Effector memory CD4-positive, alpha-beta T cell (primary cell): ENCODE results near the gene ERH.
"Not testable (repeated sequence)": the region's sequence is repeated elsewhere in the genome, so short reads cannot be mapped to it uniquely, and the experiment has no call there.

Source experiments
- DNase-seq, 3 donors: peaks; one replicate each; pipeline ENCODE4 v3.0.0-alpha.2; 2020
- H3K27ac ChIP-seq: 2 replicates; pipeline ENCODE4 v1.7.0; 2013; ENCODE audit warnings: mild to moderate bottlenecking, low read length, moderate library complexity; ENCODE audit not compliant: insufficient read depth, poor library complexity, severe bottlenecking
- H3K27me3 ChIP-seq: replicated peaks from 2 replicates; pipeline ENCODE4 v1.7.0; 2013; ENCODE audit warnings: mild to moderate bottlenecking, low read length; ENCODE audit not compliant: insufficient read depth, control insufficient read depth, poor library complexity, severe bottlenecking
- H3K36me3 ChIP-seq: 2 replicates; pipeline ENCODE4 v1.7.0; 2013; ENCODE audit warnings: mild to moderate bottlenecking, low read length, moderate library complexity; ENCODE audit not compliant: control insufficient read depth, insufficient read depth
- H3K4me1 ChIP-seq: 2 replicates; pipeline ENCODE4 v1.7.0; 2013; ENCODE audit warnings: low read length, mild to moderate bottlenecking; ENCODE audit not compliant: control insufficient read depth, insufficient read depth, poor library complexity, severe bottlenecking
- H3K4me3 ChIP-seq: 2 replicates; pipeline ENCODE4 v1.7.0; 2013; ENCODE audit warnings: low read length, low read depth, mild to moderate bottlenecking; ENCODE audit not compliant: insufficient read depth, poor library complexity, severe bottlenecking
- H3K9me3 ChIP-seq: 2 replicates; pipeline ENCODE4 v1.7.0; 2013; ENCODE audit warnings: mild to moderate bottlenecking, low read length, moderate library complexity; ENCODE audit not compliant: control insufficient read depth

ERH gene

GRCh38 chr14:69399750-69400149, 1.7 kb upstream of the ERH start:
- H3K27me3 ChIP-seq: no peaks in the 10 kb centered on the region
- peaks cover 10% of the 10 kb centered on the region for H3K36me3 ChIP-seq
- peak overlapping the region; percentile 75 for H3K4me3 ChIP-seq
- no peaks in the 10 kb centered on the region for H3K9me3 ChIP-seq
- H3K4me1 ChIP-seq: peaks cover 19% of the 10 kb centered on the region
- DNase-seq: no peak
- H3K27ac ChIP-seq: no peak overlapping the region

GRCh38 chr14:69398818-69399210, 715 bp upstream of the ERH start:
- H3K27ac ChIP-seq: peak overlapping the region; percentile 86
- no peaks in the 10 kb centered on the region for H3K9me3 ChIP-seq
- peak overlapping the region; percentile 75 for H3K4me3 ChIP-seq
- DNase-seq: no peak
- no peaks in the 10 kb centered on the region for H3K27me3 ChIP-seq
- peaks cover 19% of the 10 kb centered on the region for H3K4me1 ChIP-seq
- H3K36me3 ChIP-seq: peaks cover 14% of the 10 kb centered on the region

- Histone ChIP-seq H3K4me3 (no peak overlapping the region), H3K27ac (no peak overlapping the region), H3K4me1 (peaks cover 23% of the 10 kb centered on the region), H3K9me3 (no peaks in the 10 kb centered on the region), H3K27me3 (no peaks in the 10 kb centered on the region), H3K36me3 (peaks cover 30% of the 10 kb centered on the region)
- no peak for DNase-seq
Observed at GRCh38 chr14:69395929-69396328, 2.2 kb downstream of the ERH start.

GRCh38 chr14:69392481-69392880, 5.6 kb downstream of the ERH start:
- peaks cover 5% of the 10 kb centered on the region for H3K4me1 ChIP-seq
- H3K27ac ChIP-seq: no peak overlapping the region
- no peak for DNase-seq
- peaks cover 34% of the 10 kb centered on the region for H3K36me3 ChIP-seq
- H3K27me3 ChIP-seq: no peaks in the 10 kb centered on the region
- H3K4me3 ChIP-seq: no peak overlapping the region
- H3K9me3 ChIP-seq: no peaks in the 10 kb centered on the region

GRCh38 chr14:69391400-69391799, 6.7 kb downstream of the ERH start:
- H3K36me3 ChIP-seq: peaks cover 37% of the 10 kb centered on the region
- DNase-seq: not testable (repeated sequence)

GRCh38 chr14:69387311-69387710, 10.8 kb downstream of the ERH start:
- no peak for DNase-seq
- Histone ChIP-seq H3K36me3 (peaks cover 40% of the 10 kb centered on the region), H3K27me3 (no peaks in the 10 kb centered on the region), H3K4me3 (no peak overlapping the region), H3K4me1 (peaks cover 1% of the 10 kb centered on the region), H3K9me3 (no peaks in the 10 kb centered on the region), H3K27ac (no peak overlapping the region)

More at GRCh38 chr14:69391400-69391799, 6.7 kb downstream of the ERH start:
- not testable (repeated sequence) for H3K4me3 ChIP-seq, H3K27ac ChIP-seq, H3K4me1 ChIP-seq, H3K27me3 ChIP-seq, H3K9me3 ChIP-seq

GRCh38 chr14:69378274-69378673, 19.8 kb downstream of the ERH start:
- H3K27ac ChIP-seq: no peak overlapping the region
- no peaks in the 10 kb centered on the region for H3K27me3 ChIP-seq
- no peaks in the 10 kb centered on the region for H3K9me3 ChIP-seq
- DNase-seq: no peak
- H3K4me1 ChIP-seq: no peaks in the 10 kb centered on the region
- H3K36me3 ChIP-seq: peaks cover 36% of the 10 kb centered on the region
- no peak overlapping the region for H3K4me3 ChIP-seq

GRCh38 chr14:69376439-69376838, 21.7 kb downstream of the ERH start:
- Histone ChIP-seq H3K36me3 (peaks cover 22% of the 10 kb centered on the region), H3K4me3 (no peak overlapping the region), H3K27ac (no peak overlapping the region), H3K9me3 (no peaks in the 10 kb centered on the region), H3K27me3 (no peaks in the 10 kb centered on the region), H3K4me1 (no peaks in the 10 kb centered on the region)
- DNase-seq: no peak

- Histone ChIP-seq H3K27ac (no peak overlapping the region), H3K4me1 (no peaks in the 10 kb centered on the region), H3K27me3 (no peaks in the 10 kb centered on the region), H3K4me3 (no peak overlapping the region), H3K9me3 (no peaks in the 10 kb centered on the region), H3K36me3 (peaks cover 22% of the 10 kb centered on the region)
- no peak for DNase-seq
Observed at GRCh38 chr14:69375722-69376121, 22.4 kb downstream of the ERH start.

- peaks cover 22% of the 10 kb centered on the region for H3K36me3 ChIP-seq
- H3K9me3 ChIP-seq: no peaks in the 10 kb centered on the region
- no peak for DNase-seq
- no peak overlapping the region for H3K4me3 ChIP-seq
- no peaks in the 10 kb centered on the region for H3K4me1 ChIP-seq
- H3K27ac ChIP-seq: no peak overlapping the region
- no peaks in the 10 kb centered on the region for H3K27me3 ChIP-seq
Observed at GRCh38 chr14:69375182-69375581, 22.9 kb downstream of the ERH start.

- no peak for DNase-seq
- no peak overlapping the region for H3K27ac ChIP-seq
Observed at GRCh38 chr14:69374235-69374634, 23.9 kb downstream of the ERH start.

More at GRCh38 chr14:69374235-69374634, 23.9 kb downstream of the ERH start:
- Histone ChIP-seq H3K4me3 (no peak overlapping the region), H3K4me1 (no peaks in the 10 kb centered on the region), H3K36me3 (peaks cover 12% of the 10 kb centered on the region), H3K9me3 (no peaks in the 10 kb centered on the region), H3K27me3 (no peaks in the 10 kb centered on the region)
